Measurements from ENCODE around the gene GLOD4.

Gene GLOD4

GRCh38 chr17:733743-734142 is 48.3 kb downstream of the GLOD4 start:
- no peak for DNase-seq

GRCh38 chr17:732902-733720 is 49.0 kb downstream of the GLOD4 start:
- DNase-seq, result no peak

- no peak for DNase-seq
Observed at GRCh38 chr17:732067-732901, 49.8 kb downstream of the GLOD4 start, which contains the start of gene TLCD3A. TLCD3A (plus strand) TSS chr17:732596; CDS start chr17:732648, 52 bp downstream.

GRCh38 chr17:731644-732066 is 50.4 kb downstream of the GLOD4 start:
- DNase-seq, result no peak

- DNase-seq, result no peak
Observed at GRCh38 chr17:728911-729310, 53.2 kb downstream of the GLOD4 start.

GRCh38 chr17:726271-726919 is 55.7 kb downstream of the GLOD4 start:
- DNase-seq, result no peak

- no peak for DNase-seq
Observed at GRCh38 chr17:725746-726145, 56.3 kb downstream of the GLOD4 start.

- DNase-seq, result no peak
Observed at GRCh38 chr17:725084-725483, 57.0 kb downstream of the GLOD4 start.

- no peak for DNase-seq
Observed at GRCh38 chr17:721540-721937, 60.5 kb downstream of the GLOD4 start.

GRCh38 chr17:720706-721539 is 61.2 kb downstream of the GLOD4 start:
- DNase-seq, result no peak

GRCh38 chr17:718075-718474 is 64.0 kb downstream of the GLOD4 start:
- DNase-seq, result no peak

Data from NCI-H2029 (cell line).